ENCODE measurements around the gene ARFGAP2.

The ARFGAP2 gene

DNA sequence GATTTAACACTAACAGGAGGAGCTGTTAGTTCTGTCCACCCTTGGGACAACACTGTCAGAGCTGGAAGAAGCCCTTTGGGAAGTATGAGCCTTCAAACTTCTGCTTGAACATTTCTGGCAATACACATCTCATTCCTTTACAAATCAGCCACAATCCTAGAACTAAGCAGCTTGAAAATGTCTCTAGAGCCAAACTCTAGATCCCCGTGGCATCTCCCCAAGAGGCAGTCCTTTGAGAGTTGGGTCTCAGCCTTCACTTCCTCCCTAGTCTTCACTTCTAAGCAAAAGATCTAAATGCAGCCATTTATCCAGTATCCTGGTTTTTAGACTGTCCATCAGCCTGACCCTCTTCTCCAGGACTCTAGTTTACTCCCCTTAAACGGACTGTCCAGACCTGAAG lies 26.9 kb downstream of the ARFGAP2 start:
- DNase-seq (ENCODE audit: low read depth in 3 of 3, low spot score in 1 of 3) = no peak

DNA sequence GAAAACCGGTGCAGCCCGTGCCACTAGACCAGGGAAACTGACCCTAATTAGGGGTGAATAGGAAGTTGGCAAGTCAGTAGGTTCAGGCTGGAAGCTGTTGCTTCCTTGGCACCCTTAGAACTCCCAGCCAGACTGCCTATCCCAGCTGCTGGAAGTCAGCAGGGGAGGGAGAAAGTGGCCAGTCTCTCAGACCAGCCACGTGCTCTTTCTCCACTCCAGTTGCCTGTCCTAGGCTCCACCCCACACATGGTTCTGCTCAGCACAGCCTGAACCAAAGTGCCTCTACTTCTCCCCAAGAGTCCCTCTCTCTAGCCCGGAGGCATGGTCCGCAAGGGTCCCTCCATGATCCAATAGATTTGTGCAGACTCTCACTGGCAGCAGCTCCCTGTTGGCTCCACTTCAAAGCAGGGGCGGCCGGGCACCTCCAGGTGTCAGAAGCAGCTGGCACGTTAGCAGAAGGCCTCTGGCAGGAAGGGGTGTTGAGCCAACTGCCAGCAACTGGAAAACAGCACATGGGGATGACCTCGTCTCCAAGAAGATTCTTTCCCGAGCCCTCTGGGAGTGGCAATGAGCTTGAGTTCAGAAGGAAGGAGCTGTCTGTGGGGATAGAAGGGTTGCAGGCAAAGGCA lies 27.7 kb downstream of the ARFGAP2 start:
- no peak for DNase-seq (ENCODE audit: low read depth in 3 of 3, low spot score in 1 of 3)

GRCh38 chr11:47148270-47148669 lies 28.4 kb downstream of the ARFGAP2 start:
- DNase-seq (ENCODE audit: low read depth in 3 of 3, low spot score in 1 of 3) = no peak

DNA sequence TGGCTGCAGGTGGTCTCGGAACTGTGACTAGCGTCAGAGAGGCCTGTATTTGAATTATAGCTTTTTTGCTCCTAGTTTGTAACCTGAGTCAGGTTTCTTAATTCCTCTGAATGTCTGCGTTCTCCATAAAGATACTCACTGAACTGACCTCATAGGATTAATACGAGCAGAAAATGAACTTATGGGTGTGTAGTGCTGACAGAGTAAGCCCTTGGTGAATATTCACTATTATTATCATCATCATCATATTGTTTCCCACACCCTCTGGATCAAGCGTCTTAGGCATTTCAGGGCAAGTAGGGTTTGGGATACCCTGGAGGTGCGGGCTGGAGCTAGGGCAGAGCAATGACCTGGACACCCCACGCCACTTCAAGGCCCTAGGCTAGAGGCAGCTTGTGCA lies 29.0 kb downstream of the ARFGAP2 start:
- no peak for DNase-seq (ENCODE audit: low read depth in 3 of 3, low spot score in 1 of 3)

DNA sequence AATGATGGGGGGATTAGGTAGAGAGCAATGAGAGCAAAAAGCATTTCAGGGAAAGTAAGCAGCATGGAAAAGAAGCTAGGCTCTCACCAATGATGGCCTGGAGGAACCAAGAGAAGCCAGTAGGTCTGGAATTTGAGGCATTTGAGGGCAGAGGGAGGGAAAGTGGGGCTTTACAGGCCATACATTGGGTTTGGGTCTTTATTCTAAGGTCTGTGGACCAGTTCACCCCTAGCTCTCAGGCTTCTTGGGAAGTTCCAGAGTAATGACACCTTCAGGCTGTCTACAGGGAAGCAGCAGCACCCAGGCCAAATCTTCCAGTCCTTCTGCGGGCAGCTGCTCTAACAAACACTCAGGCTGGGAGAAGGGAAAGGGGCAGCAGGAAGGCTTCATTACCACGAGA lies 29.4 kb downstream of the ARFGAP2 start:
- DNase-seq (ENCODE audit: low read depth in 3 of 3, low spot score in 1 of 3) = no peak

DNA sequence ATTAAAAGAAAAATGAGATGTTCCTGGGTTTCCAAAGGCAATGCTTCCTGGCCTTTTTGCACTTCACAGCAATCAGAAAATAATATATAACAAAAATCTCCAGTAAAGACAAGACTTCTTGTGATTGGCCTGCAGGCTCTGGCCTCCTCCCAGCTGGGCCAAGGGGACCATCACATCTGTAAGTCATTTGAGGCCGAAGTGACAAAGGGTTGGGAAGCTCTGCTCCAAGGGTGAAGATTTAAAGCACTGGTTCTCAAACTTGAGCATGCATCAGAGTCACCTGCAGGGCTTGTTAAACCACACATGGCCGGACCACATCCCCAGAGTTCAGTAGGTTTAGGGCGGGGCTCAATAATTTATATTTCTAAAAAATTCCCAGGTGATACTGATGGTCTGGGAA lies 32.1 kb downstream of the ARFGAP2 start:
- DNase-seq (ENCODE audit: low read depth in 3 of 3, low spot score in 1 of 3) = no peak

GRCh38 chr11:47143322-47143721 lies 33.4 kb downstream of the ARFGAP2 start:
- DNase-seq (ENCODE audit: low read depth in 3 of 3, low spot score in 1 of 3) = no peak

GRCh38 chr11:47139878-47140277 lies 36.8 kb downstream of the ARFGAP2 start:
- DNase-seq (ENCODE audit: low read depth in 3 of 3, low spot score in 1 of 3) = no peak

DNA sequence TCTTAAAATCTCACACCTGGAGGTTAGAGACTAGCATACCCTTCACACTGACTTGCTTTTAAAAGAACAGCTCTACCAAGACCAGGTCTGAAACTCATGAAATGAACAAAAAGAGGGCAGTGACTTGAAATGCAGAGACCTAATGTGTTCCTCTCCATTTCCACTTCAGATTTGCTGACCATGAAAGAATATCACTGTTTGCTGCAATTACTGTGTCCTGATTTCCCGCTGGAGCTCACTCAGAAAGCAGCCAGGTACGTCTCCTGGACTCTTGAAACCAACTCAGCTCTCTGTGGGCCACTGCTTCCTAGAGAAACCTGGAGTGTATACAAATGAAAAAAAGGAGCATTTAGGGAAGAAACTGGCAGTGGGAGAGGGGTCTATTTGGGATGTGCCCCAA lies 39.2 kb downstream of the ARFGAP2 start:
- no peak for DNase-seq (ENCODE audit: low read depth in 3 of 3, low spot score in 1 of 3)

DNA sequence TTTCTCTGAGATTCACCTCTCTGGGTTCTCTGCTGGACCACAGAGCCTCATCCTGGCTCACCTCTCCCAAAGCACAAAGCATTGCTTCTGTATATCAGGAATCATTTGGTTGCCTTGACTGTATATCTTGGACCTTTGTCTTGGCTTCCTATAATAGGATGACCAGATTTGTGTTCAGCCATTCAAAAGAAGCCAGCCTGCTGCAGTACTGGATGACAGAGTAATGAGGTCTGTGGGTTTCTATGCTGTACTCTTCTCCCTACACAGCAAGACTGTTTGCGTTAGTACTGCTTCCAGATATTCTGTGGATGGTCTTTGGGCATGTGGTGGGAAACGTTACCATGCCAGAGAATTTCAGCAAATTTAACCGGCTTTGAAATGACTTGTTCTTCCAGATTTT lies 39.8 kb downstream of the ARFGAP2 start:
- no peak for DNase-seq (ENCODE audit: low read depth in 3 of 3, low spot score in 1 of 3)

GRCh38 chr11:47136327-47136726 lies 40.4 kb downstream of the ARFGAP2 start:
- no peak for DNase-seq (ENCODE audit: low read depth in 3 of 3, low spot score in 1 of 3)

DNA sequence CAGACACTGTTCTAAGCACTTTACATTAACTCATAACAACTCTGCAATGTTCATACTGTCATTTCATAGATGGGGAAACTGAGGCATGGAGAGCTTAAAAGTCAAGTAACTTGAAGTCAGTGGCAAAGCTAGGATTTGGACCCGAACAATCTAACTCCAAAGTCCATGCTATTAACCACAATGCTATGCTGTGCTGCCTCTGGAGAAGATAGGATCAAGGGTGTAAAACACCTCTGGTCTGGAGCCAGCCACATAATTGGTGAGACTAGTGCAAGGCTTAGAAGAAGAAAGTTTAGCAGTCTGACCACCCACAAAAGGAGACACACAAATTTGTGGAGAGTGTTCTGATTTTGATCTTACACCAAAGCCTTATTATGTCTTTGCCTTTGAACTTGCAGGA lies 43.7 kb downstream of the ARFGAP2 start:
- DNase-seq (ENCODE audit: low read depth in 3 of 3, low spot score in 1 of 3) = no peak

DNA sequence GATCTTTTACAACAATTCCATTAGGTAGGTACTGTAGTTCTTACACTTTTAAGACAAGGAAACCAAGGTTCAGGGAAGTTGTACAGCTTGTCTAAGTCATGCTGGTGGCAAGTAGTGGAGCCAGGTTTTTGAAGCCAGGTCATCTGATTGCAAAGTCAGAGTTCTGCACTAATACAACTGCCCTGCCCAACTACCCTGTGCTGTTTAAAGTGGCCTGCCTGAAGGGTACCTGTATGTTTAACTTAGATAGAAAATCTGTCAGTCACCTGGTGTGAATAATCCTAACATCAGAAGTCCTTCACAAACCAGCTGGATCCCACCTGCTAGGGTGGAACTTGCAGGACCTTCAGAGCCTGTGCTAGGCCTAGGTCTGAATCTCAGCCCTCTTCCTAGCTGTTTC lies 44.2 kb downstream of the ARFGAP2 start:
- DNase-seq (ENCODE audit: low read depth in 3 of 3, low spot score in 1 of 3) = no peak

DNA sequence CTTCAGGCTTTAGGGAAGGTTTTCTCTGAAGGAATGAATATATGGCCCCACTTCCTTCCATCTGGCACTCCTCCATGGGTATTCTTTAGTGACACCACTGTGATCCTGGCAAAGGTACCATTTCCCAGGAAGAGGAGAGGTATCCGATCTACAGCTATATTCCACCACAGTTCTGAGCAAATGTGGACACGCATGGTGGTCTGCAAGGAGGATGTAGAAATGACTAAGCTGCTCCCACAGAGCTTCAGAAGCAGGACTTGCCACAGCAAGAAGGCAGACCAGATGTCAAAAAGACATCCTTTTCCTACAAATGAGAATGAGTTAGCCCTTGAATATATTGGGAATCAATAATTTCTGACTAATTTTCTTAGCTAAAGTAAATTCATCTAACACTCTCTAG lies 45.5 kb downstream of the ARFGAP2 start:
- DNase-seq (ENCODE audit: low read depth in 3 of 3, low spot score in 1 of 3) = no peak

DNA sequence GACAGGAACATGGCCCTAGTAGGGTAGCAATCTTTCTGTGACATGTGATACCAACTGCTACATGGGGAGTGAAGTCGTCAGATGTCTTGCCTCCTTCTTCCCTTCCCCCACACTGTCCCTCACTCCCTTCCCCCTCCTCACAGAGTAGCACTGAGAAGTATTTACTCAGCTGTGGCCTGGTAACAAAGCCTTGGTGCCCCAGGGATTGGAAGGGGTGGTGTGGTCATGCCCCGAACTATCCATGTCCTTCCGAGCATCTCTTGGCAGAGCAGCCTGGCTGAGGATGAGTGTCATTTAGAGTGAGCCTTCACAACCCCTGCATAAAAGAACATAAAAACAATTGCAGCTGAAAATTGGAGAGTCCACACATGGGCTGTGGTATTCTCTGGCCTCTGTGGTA lies 46.1 kb downstream of the ARFGAP2 start:
- DNase-seq (ENCODE audit: low read depth in 3 of 3, low spot score in 1 of 3) = no peak

DNA sequence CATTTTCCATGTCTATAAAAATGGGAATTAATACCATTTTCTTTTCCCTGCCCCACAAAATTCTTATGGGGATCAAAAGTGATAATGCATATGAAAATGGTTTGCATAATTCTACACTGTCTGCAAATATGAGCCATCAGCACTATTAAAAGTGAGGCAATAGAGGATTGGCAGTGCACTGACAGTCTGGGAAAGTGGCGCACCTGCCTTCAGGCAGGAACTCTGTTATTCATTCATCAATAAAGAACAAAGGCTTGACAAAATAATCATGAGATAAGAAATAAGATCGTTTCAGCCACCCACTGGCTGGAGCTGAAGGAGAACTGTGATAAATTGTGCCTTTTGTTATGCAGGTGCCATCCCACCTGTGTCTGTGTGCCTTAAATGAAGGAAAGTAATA lies 49.5 kb downstream of the ARFGAP2 start:
- no peak for DNase-seq (ENCODE audit: low read depth in 3 of 3, low spot score in 1 of 3)

DNA sequence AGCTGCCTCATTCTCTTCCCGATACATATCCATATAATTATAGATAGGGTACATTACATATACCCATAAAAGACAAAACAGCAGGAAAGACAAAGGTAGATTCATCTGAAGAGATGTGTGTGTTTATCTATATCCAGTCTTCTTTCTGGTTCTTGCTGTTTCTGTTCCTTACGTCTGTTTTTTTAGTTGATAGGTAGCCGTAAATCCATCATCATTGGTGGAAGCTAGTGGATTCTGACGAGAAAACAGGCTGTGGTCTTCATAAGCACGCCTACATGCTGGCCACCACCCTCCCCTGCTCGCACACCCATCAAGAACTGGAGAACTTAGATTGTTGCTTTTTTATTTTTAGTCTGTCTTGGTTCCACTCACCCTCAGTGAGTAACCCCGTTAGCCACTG lies 51.6 kb downstream of the ARFGAP2 start:
- DNase-seq (ENCODE audit: low read depth in 3 of 3, low spot score in 1 of 3) = no peak

- no peak for DNase-seq (ENCODE audit: low read depth in 3 of 3, low spot score in 1 of 3)
These were observed 52.0 kb downstream of the ARFGAP2 start for GRCh38 chr11:47124675-47125074.

- no peak for DNase-seq (ENCODE audit: low read depth in 3 of 3, low spot score in 1 of 3)
These were observed 53.6 kb downstream of the ARFGAP2 start for GRCh38 chr11:47123094-47123493.

DNA sequence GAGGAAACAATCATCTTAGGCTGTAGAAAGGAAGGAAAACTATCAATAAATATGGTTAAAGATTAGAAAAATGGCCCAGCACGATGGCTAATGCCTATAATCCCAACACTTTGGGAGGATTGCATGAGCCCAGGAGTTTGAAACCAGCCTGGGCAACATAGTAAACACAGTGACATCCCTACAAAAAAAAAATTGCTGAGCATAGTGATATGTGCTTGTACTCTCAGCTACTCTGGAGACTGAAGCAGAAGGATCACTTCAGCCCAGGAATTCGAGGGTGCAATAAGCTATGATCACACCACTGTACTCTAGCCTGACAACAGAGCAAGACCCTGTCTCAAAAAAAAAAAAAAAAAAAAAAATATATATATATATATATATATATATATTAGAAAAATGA lies 54.9 kb downstream of the ARFGAP2 start:
- no peak for DNase-seq (ENCODE audit: low read depth in 3 of 3, low spot score in 1 of 3)

- DNase-seq (ENCODE audit: low read depth in 3 of 3, low spot score in 1 of 3) = no peak
These were observed 55.6 kb downstream of the ARFGAP2 start for GRCh38 chr11:47121056-47121455.

DNA sequence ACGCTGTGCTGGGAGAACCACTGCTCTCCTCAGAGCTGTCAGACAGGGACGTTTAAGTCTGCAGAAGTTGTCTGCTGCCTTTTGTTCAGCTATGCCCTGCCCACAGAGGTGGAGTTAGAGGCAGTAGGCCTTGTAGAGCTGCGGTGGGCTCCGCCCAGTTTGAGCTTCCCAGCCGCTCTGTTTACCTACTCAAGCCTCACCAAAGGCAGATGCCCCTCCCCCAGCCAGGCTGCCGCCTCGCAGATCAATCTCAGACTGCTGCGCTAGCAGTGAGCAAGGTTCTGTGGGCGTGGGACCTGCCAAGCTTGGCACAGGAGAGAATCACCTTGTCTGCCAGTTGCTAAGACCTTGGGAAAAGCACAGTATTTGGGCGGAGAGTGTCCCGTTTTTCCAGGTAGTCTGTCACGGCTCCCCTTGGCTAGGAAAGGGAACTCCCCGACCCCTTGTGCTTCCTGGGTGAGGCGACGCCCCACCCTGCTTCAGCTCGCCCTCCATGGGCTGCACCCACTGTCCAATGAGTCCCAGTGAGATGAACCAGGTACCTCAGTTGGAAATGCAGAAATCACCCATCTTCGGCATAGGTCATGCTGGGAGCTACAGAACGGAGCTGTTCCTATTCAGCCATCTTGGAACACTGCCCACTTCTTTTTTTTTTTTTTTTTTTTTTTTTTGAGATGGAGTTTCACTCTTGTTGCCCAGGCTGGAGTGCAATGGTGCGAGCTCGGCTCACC lies 57.6 kb downstream of the ARFGAP2 start:
- DNase-seq (ENCODE audit: low read depth in 3 of 3, low spot score in 1 of 3) = peak in 2 of 3 donors; percentile 25 to 31
